HG03439 (cell line): ENCODE measurements around the gene C1orf56.

Source experiments
- ATAC-seq: cut with Tn5 transposase; IDR thresholded peaks from one replicate; pipeline ENCODE4 v1.9.1; 2021; ENCODE audit warnings: mild to moderate bottlenecking, moderate library complexity; ENCODE audit not compliant: unreplicated experiment

C1orf56 gene

GRCh38 chr1:151024540-151025146, 22.9 kb upstream of the C1orf56 start:
- no peak for ATAC-seq

- no peak for ATAC-seq
Observed at GRCh38 chr1:151026460-151026859, 21.1 kb upstream of the C1orf56 start.

- ATAC-seq, result no peak
Observed at GRCh38 chr1:151032164-151032563, 15.4 kb upstream of the C1orf56 start.

GRCh38 chr1:151035167-151035566, 12.4 kb upstream of the C1orf56 start:
- no peak for ATAC-seq

- ATAC-seq, result no peak
Observed at GRCh38 chr1:151036356-151036755, 11.2 kb upstream of the C1orf56 start, which contains the start of gene BNIPL. Gene BNIPL (plus strand): TSS chr1:151036586. CDS start chr1:151036726, 140 bp downstream.

- ATAC-seq, result no peak
Observed at GRCh38 chr1:151037032-151037431, 10.5 kb upstream of the C1orf56 start.

GRCh38 chr1:151039521-151039920, 8.0 kb upstream of the C1orf56 start:
- ATAC-seq, result no peak

GRCh38 chr1:151043163-151043562, 4.4 kb upstream of the C1orf56 start:
- ATAC-seq, result no peak

- peak; percentile 46 for ATAC-seq
Observed at GRCh38 chr1:151047925-151048644, 534 bp downstream of the C1orf56 start.

- no peak for ATAC-seq
Observed at GRCh38 chr1:151048645-151049032, 1.1 kb downstream of the C1orf56 start.

- no peak for ATAC-seq
Observed at GRCh38 chr1:151049458-151049857, 1.9 kb downstream of the C1orf56 start.

- no peak for ATAC-seq
Observed at GRCh38 chr1:151050051-151050688, 2.6 kb downstream of the C1orf56 start.

- ATAC-seq, result no peak
Observed at GRCh38 chr1:151051356-151052009, 3.9 kb downstream of the C1orf56 start.

- no peak for ATAC-seq
Observed at GRCh38 chr1:151054971-151055547, 7.5 kb downstream of the C1orf56 start.

GRCh38 chr1:151055581-151055980, 8.0 kb downstream of the C1orf56 start:
- no peak for ATAC-seq

GRCh38 chr1:151056149-151056548, 8.6 kb downstream of the C1orf56 start:
- no peak for ATAC-seq

GRCh38 chr1:151058692-151059091, 11.1 kb downstream of the C1orf56 start:
- ATAC-seq, result no peak

GRCh38 chr1:151059109-151060006, 11.8 kb downstream of the C1orf56 start, which contains the start of gene CDC42SE1:
Gene CDC42SE1 (minus strand): TSS chr1:151059622. CDS start chr1:151055730, 3,892 bp downstream.
- ATAC-seq, result peak; percentile 75

- ATAC-seq, result no peak
Observed at GRCh38 chr1:151060007-151060656, 12.6 kb downstream of the C1orf56 start, which contains the start of gene MLLT11. Gene MLLT11 (plus strand): TSS chr1:151060397. CDS start chr1:151067225, 6,828 bp downstream.
